Caco-2 (cell line): ENCODE results near the gene TMF1. TPM values are rescaled to one million over a fixed set of nuclear protein-coding genes. Genes with fewer than 3 reads are reported as not detected.
A peak's percentile ranks its signal among the peaks of the same experiment; 100 is the strongest.

ENCODE experiments used
- BruUV-seq: library from RNA; stranded (reverse); fragments of 400-500 nt; replicated peaks from 2 replicates; lab custom pipeline; 2021; lab: Mats Ljungman, UMichigan
- CTCF ChIA-PET: fragments of 300-600 bp; sonication (Branson Sonifier 250); formaldehyde crosslinking; loops from one replicate; lab custom pipeline; 2022; ENCODE audit warnings: antibody characterized with exemption; lab: Charles Lee
- POLR2A ChIA-PET: fragments of 300-600 bp; sonication (Branson Sonifier 250); formaldehyde crosslinking; loops from one replicate; lab custom pipeline; 2022; ENCODE audit warnings: antibody characterized with exemption; lab: Charles Lee
- DNase-seq, 2 experiments: peaks; one replicate each; pipeline versions ENCODE4 v3.0.0 to v3.0.0-alpha.2; 2020 to 2022
- H3K27me3 ChIP-seq: replicated peaks from 2 replicates; pipeline ENCODE4 v1.6.0; 2011; ENCODE audit warnings: low read length; ENCODE audit not compliant: control insufficient read depth, insufficient read depth
- H3K36me3 ChIP-seq: 2 replicates; pipeline ENCODE4 v1.5.1; 2011; ENCODE audit warnings: low read length; ENCODE audit not compliant: control insufficient read depth, insufficient read depth
- H3K4me1 ChIP-seq: fragments of 250-450 bp; sonication (Bioruptor Pico); 2 replicates; pipeline ENCODE4 v1.5.1; 2020; ENCODE audit warnings: mild to moderate bottlenecking
- H3K4me3 ChIP-seq: 2 replicates; pipeline ENCODE4 v1.5.1; 2011; ENCODE audit warnings: low read depth, mild to moderate bottlenecking, control low read depth, low read length
- H3K9me3 ChIP-seq: fragments of 250-450 bp; sonication (Bioruptor Pico); 2 replicates; pipeline ENCODE4 v1.5.1; 2020; ENCODE audit warnings: mild to moderate bottlenecking, moderate library complexity
- H3K27ac Mint-ChIP-seq: one replicate; pipeline ENCODE4 v1.8.0; 2022; ENCODE audit warnings: mixed read lengths; ENCODE audit not compliant: unreplicated experiment
- H3K27me3 Mint-ChIP-seq: one replicate; pipeline ENCODE4 v1.8.0; 2022; ENCODE audit warnings: mixed read lengths; ENCODE audit not compliant: insufficient read depth, unreplicated experiment
- H3K36me3 Mint-ChIP-seq: one replicate; pipeline ENCODE4 v1.8.0; 2022; ENCODE audit warnings: mild to moderate bottlenecking, mixed read lengths; ENCODE audit not compliant: insufficient read depth, unreplicated experiment
- H3K4me1 Mint-ChIP-seq: one replicate; pipeline ENCODE4 v1.8.0; 2022; ENCODE audit warnings: low read depth, mixed read lengths; ENCODE audit not compliant: unreplicated experiment
- H3K4me3 Mint-ChIP-seq: one replicate; pipeline ENCODE4 v1.8.0; 2022; ENCODE audit warnings: mild to moderate bottlenecking, moderate library complexity, mixed read lengths; ENCODE audit not compliant: unreplicated experiment
- H3K9me3 Mint-ChIP-seq: one replicate; pipeline ENCODE4 v1.8.0; 2022; ENCODE audit warnings: mixed read lengths; ENCODE audit not compliant: unreplicated experiment
- CTCF ChIP-seq, 2 experiments: fragments of 200-600 bp in 1 of 2; IDR thresholded peaks; 1 replicate in 1 of 2; 2 replicates in 1 of 2; pipeline versions ENCODE4 v1.5.1 to v1.8.0; 2011 to 2022; ENCODE audit warnings: antibody characterized with exemption in 1 of 2, control low read depth in 1 of 2, inconsistent platforms in 1 of 2, low read depth in 1 of 2, low read length in 1 of 2, mild to moderate bottlenecking in 1 of 2, moderate library complexity in 1 of 2; ENCODE audit not compliant: insufficient read depth in 1 of 2, severe bottlenecking in 1 of 2, unreplicated experiment in 1 of 2
- intact Hi-C: fragments of 100-400 bp; cut with micrococcal nuclease; formaldehyde crosslinking; loops from one replicate; pipeline ENCODE4 v1.10.0; 2022; ENCODE audit not compliant: unreplicated experiment
- total RNA-seq: library from RNA; stranded (reverse); gene quantifications from 2 replicates; pipeline ENCODE4 v1.2.3, GENCODE V29; 2022

Gene TMF1
- total RNA-seq, 1 experiment from 2014 or later: 30.2 TPM

- no peaks in the 10 kb centered on the region for H3K27me3 ChIP-seq
- ChIA-PET CTCF (no interaction called here), POLR2A (no interaction called here)
- no peak for TF ChIP-seq CTCF (IDR thresholded peaks at IDR 0.05; ENCODE audit: insufficient read depth in 1 of 2, low read depth in 1 of 2, low read length in 1 of 2, severe bottlenecking in 1 of 2, unreplicated experiment in 1 of 2)
- Mint-ChIP-seq H3K9me3 (no peaks in the 10 kb centered on the region), H3K4me3 (no peak overlapping the region), H3K4me1 (no peaks in the 10 kb centered on the region), H3K27me3 (no peaks in the 10 kb centered on the region), H3K27ac (no peak overlapping the region), H3K36me3 (peaks cover 12% of the 10 kb centered on the region)
- no peaks in the 10 kb centered on the region for H3K9me3 ChIP-seq
- no TSS peak for BruUV-seq
- intact Hi-C loops: no loop called here
- no peaks in the 10 kb centered on the region for H3K36me3 ChIP-seq
- DNase-seq: no peak
- H3K4me1 ChIP-seq: 0 out of 2 replicates have a peak, but pooled peaks cover 6% of the 10 kb centered on the region
- no peak overlapping the region for H3K4me3 ChIP-seq
These were observed 36.0 kb downstream of the TMF1 start for GRCh38 chr3:69016102-69016501.

- no peaks in the 10 kb centered on the region for H3K9me3 ChIP-seq
- H3K27ac Mint-ChIP-seq: no peak overlapping the region
- TF ChIP-seq CTCF (IDR thresholded peaks at IDR 0.05; ENCODE audit: insufficient read depth in 1 of 2, low read depth in 1 of 2, low read length in 1 of 2, severe bottlenecking in 1 of 2, unreplicated experiment in 1 of 2): no peak
- no peaks in the 10 kb centered on the region for H3K9me3 Mint-ChIP-seq
- H3K4me1 ChIP-seq: 0 out of 2 replicates have a peak, but pooled peaks cover 6% of the 10 kb centered on the region
- no peaks in the 10 kb centered on the region for H3K27me3 ChIP-seq
- intact Hi-C loops: no loop called here
- DNase-seq: no peak
- peak overlapping the region; percentile 91 for H3K4me3 Mint-ChIP-seq
- no TSS peak for BruUV-seq
- ChIA-PET CTCF (no interaction called here), POLR2A (interaction anchor here (0.6 to 1.0 kb wide), 2 partner anchors 25 to 38 kb away, joined by 4 to 5 read pairs; partner anchors contain the start of gene TMF1)
- peak overlapping the region; percentile 90 for H3K4me3 ChIP-seq
- H3K36me3 ChIP-seq: no peaks in the 10 kb centered on the region; the same call in 1 of the 2 replicates
- H3K36me3 Mint-ChIP-seq: peaks cover 12% of the 10 kb centered on the region
- no peaks in the 10 kb centered on the region for H3K4me1 Mint-ChIP-seq
- H3K27me3 Mint-ChIP-seq: no peaks in the 10 kb centered on the region
These were observed 38.0 kb downstream of the TMF1 start for GRCh38 chr3:69014022-69014580.

- ChIA-PET CTCF (no interaction called here), POLR2A (interaction anchor here (0.6 to 1.0 kb wide), 2 partner anchors 26 to 39 kb away, joined by 4 to 5 read pairs; partner anchors contain the start of gene TMF1)
- Mint-ChIP-seq H3K4me3 (peak within 1 kb of the TSS; percentile 91), H3K36me3 (peaks cover 16% of the 10 kb centered on the region), H3K9me3 (no peaks in the 10 kb centered on the region), H3K27me3 (no peaks in the 10 kb centered on the region), H3K27ac (peak within 1 kb of the TSS; percentile 83), H3K4me1 (no peaks in the 10 kb centered on the region)
- Histone ChIP-seq H3K4me3 (peak within 1 kb of the TSS; percentile 90), H3K4me1 (0 out of 2 replicates have a peak, but pooled peaks cover 6% of the 10 kb centered on the region), H3K27me3 (no peaks in the 10 kb centered on the region), H3K9me3 (no peaks in the 10 kb centered on the region), H3K36me3 (no peaks in the 10 kb centered on the region; the same call in 1 of the 2 replicates)
- intact Hi-C loops: loop anchor here (2.0 kb wide), 2 partner anchors 39 to 67 kb away; partner anchors contain the start of genes TMF1 and UBA3
- peak; percentile 89 to 96 for DNase-seq
- no TSS peak for BruUV-seq
- TF ChIP-seq CTCF (IDR thresholded peaks at IDR 0.05; ENCODE audit: insufficient read depth in 1 of 2, low read depth in 1 of 2, low read length in 1 of 2, severe bottlenecking in 1 of 2, unreplicated experiment in 1 of 2): peak; percentile 74 to 76
These were observed 38.7 kb downstream of the TMF1 start, which contains the start of gene EOGT for GRCh38 chr3:69013253-69014021. Gene EOGT, minus strand, starts transcription at chr3:69013684. Its CDS starts 3,838 bp downstream, at chr3:69009846.
